Duodenal mucosa (tissue), 2 donors: ENCODE results near the gene C3orf20.

Source experiments
- H3K27ac ChIP-seq: one replicate; pipeline ENCODE4 v1.7.0; 2013; ENCODE audit warnings: low read depth, low read length
- H3K27me3 ChIP-seq, 2 donors: one replicate each; pipeline ENCODE4 v1.7.0; 2013; ENCODE audit warnings: low read length in 2 of 2, control low read depth in 1 of 2; ENCODE audit not compliant: insufficient read depth in 2 of 2, control insufficient read depth in 1 of 2
- H3K36me3 ChIP-seq, 2 donors: one replicate each; pipeline ENCODE4 v1.7.0; 2013; ENCODE audit warnings: low read length in 2 of 2, control low read depth in 1 of 2; ENCODE audit not compliant: insufficient read depth in 2 of 2, control insufficient read depth in 1 of 2
- H3K4me1 ChIP-seq, 2 donors: one replicate each; pipeline ENCODE4 v1.7.0; 2013; ENCODE audit warnings: low read length in 2 of 2, control low read depth in 1 of 2; ENCODE audit not compliant: insufficient read depth in 2 of 2, control insufficient read depth in 1 of 2
- H3K4me3 ChIP-seq, 2 donors: one replicate each; pipeline ENCODE4 v1.7.0; 2013; ENCODE audit warnings: low read length in 2 of 2, low read depth in 1 of 2
- H3K9ac ChIP-seq, 2 donors: one replicate each; pipeline ENCODE4 v1.7.0; 2013; ENCODE audit warnings: low read length in 2 of 2, low read depth in 1 of 2
- H3K9me3 ChIP-seq, 2 donors: one replicate each; pipeline ENCODE4 v1.7.0; 2013; ENCODE audit warnings: low read length in 2 of 2, control low read depth in 1 of 2; ENCODE audit not compliant: control insufficient read depth in 1 of 2

Gene C3orf20

DNA sequence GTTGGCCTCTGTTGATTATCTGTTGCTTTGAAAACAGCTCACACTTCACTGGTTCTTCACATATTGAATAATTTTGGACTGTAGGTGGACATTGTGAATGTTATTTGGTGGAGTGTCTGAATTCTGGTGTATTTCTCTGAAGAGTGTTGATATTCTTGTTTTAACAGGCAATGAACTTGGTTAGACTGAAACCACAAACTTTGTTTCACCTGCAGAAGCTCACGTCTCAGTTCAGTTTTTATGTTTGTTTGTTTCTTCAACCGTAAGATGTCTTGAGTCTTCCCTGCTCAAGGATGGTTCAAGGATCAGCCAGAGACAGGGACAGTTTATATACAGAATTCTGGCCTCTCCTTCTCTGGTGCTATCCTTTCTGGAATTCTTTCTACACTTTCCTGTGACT, 43.6 kb downstream of the C3orf20 start:
- H3K9ac ChIP-seq: no peak overlapping the region

DNA sequence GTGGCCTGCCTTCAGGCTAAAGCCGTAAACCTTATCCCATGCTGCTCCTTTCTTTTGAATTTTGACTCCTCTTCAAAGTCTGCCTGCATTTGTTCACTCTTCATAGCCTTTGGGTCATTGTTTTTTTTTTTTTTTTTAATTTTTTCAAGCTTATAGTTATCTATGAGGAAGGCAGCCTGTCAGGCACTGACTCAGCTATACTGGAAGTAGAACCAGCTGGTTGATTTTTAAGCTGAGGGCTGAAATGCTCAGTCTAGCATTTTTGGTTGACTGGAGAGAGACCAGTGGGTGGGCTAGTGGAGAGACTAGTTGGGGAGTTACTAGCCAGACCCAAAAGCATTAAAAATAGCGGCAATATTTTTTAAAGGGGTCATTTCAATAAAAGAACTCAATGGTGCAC, 44.1 kb downstream of the C3orf20 start:
- Histone ChIP-seq H3K4me3 (no peak overlapping the region), H3K9ac (no peak overlapping the region), H3K4me1 (no peaks in the 10 kb centered on the region), H3K36me3 (no peaks in the 10 kb centered on the region), H3K27me3 (no peaks in the 10 kb centered on the region), H3K27ac (no peak overlapping the region), H3K9me3 (no peaks in the 10 kb centered on the region)

More for the DNA sequence above, 43.6 kb downstream of the C3orf20 start:
- H3K4me3 ChIP-seq: no peak overlapping the region
- no peaks in the 10 kb centered on the region for H3K36me3 ChIP-seq
- no peaks in the 10 kb centered on the region for H3K9me3 ChIP-seq
- H3K4me1 ChIP-seq: no peaks in the 10 kb centered on the region
- no peak overlapping the region for H3K27ac ChIP-seq
- H3K27me3 ChIP-seq: no peaks in the 10 kb centered on the region

DNA sequence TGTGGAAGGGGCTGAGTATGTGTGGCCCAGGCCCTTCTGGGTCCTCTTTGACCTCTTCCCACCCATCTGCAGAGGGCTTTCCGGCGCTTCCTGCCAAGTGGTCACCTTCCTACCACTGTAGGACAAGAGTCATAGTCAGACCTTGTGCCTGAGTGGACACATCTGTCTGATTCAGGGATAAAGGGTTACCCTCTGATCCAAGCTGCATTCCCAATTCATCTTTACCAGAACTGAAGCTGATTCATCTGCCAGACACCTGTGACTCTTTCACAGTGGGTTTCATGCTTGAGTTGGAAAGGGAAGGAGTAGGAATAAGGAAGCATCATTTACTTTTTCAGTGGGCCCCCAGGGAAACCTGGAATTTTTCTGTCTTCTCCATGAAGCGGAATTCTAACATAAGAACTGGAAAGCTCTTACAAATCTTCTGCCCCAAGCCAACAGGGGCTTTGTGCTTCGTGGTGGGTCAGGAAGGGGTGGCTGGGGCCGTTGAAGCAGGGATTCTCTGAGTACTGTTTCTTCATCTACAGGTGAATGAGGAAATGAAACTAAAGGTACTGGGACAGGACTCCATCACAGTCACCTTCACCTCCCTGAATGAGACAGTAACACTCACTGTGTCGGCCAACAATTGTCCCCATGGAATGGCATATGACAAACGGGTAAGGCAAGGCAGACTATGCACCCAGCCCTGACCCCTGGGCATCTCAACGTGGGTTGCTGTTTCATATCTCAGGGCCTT, 46.4 kb downstream of the C3orf20 start:
- Histone ChIP-seq H3K27ac (no peak overlapping the region), H3K4me3 (no peak overlapping the region), H3K9ac (no peak overlapping the region), H3K36me3 (no peaks in the 10 kb centered on the region), H3K9me3 (no peaks in the 10 kb centered on the region), H3K27me3 (no peaks in the 10 kb centered on the region), H3K4me1 (no peaks in the 10 kb centered on the region)

DNA sequence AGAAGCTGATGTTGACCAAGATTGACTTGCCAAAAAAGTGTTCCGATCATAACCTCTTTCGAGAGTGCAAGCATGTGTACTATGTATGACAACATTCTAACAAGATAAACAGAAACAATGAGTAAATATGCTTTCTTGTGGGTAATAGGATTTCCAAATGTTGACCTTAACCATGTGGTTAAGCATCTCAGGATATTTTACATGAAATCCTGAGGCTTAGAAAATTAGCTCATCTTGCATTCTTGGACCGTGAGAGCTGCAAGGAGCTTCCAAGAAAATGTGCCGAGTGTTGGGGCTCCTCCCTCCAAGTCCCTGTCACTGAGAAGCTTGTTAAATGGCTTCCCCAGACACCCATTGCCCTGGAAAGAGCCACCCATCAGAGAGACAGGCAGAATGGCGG, 50.1 kb downstream of the C3orf20 start:
- Histone ChIP-seq H3K9ac (no peak overlapping the region), H3K4me1 (no peaks in the 10 kb centered on the region), H3K4me3 (no peak overlapping the region), H3K27ac (no peak overlapping the region), H3K9me3 (no peaks in the 10 kb centered on the region), H3K27me3 (no peaks in the 10 kb centered on the region), H3K36me3 (no peaks in the 10 kb centered on the region)

DNA sequence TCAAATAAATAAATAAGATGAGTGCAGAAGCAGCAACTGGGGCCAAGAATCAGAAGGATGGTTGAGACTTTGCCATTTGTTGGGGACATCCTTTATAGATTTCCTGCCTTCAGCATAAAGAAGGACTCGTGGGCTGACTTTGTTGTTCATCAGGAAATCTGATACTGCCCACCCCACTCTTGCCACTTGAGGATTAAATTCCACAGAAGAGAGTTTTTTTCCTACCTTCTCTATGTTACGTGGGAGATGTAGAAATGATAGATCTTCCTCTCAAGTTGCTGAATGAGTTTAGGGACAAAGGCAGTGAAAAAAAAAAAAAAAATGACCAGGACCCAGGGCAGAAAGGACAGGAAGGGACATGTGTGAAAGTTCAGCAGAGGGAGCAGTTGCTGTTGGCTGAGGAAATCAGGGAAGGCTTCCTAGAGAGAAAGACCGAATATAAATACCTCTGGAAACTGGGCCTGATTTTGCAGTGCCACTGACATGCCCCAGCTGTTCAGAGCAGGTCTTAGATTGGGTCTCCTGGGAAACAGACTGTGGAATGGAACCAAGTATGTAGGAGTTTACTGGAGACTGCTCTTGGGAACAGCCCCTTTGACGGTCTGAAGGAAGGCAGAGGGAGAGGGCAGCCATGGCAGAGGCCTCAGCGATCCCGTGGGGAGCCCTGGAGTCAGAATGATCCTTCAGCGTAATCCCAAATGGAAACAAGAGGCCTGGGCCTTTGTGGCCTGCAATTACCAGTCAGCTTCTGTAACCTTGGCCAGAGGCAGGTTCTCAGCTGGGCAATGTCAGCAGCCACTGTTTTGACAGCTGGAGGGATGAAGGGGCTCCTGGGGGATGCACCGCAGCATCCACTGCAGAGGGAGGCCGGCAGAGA, 50.9 kb downstream of the C3orf20 start:
- peak overlapping the region; percentile 6 for H3K27ac ChIP-seq
- no peaks in the 10 kb centered on the region for H3K27me3 ChIP-seq
- no peaks in the 10 kb centered on the region for H3K9me3 ChIP-seq
- no peaks in the 10 kb centered on the region for H3K4me1 ChIP-seq
- no peak overlapping the region for H3K4me3 ChIP-seq
- H3K36me3 ChIP-seq: no peaks in the 10 kb centered on the region
- no peak overlapping the region for H3K9ac ChIP-seq

DNA sequence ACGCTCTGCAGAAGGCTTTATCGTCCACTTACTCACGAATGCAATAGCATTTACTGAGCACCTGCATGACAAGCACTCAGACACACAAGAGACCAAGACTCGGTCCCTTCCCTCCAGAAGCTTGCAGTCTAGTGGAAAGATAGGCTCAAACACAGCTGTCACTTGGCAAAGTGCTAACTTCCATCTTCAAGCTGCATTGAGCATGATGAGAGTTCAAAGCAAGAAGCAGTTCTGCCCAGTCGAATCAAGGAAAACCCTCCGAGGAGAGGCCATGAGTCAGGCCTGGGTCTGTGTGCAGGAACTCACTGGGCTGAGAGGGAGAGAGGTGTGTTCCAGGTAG, 51.5 kb downstream of the C3orf20 start:
- no peak overlapping the region for H3K4me3 ChIP-seq
- H3K27me3 ChIP-seq: no peaks in the 10 kb centered on the region
- H3K27ac ChIP-seq: peak overlapping the region; percentile 6
- H3K36me3 ChIP-seq: no peaks in the 10 kb centered on the region
- no peaks in the 10 kb centered on the region for H3K4me1 ChIP-seq
- no peak overlapping the region for H3K9ac ChIP-seq
- no peaks in the 10 kb centered on the region for H3K9me3 ChIP-seq

DNA sequence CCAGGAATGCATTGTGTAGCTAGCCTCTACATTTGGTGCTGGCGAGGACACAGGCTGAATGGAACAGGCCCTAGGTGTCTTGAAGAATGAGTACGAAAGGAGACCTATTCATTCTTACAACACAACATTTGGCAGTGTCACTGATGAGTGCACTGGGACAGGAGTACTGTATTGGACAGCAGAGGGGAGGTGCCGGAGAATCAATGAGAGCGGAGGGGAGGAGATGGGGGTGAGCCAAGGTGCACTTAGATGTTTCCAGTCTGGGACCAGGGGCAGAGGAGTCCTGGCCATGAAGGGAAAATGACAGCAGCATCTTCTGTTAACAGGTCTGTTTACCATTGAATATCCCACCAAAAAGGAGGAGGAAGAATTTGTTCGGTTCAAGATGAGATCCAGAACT, 53.2 kb downstream of the C3orf20 start:
- Histone ChIP-seq H3K9me3 (no peaks in the 10 kb centered on the region), H3K9ac (no peak overlapping the region), H3K27me3 (no peaks in the 10 kb centered on the region), H3K36me3 (no peaks in the 10 kb centered on the region), H3K4me3 (no peak overlapping the region), H3K4me1 (no peaks in the 10 kb centered on the region), H3K27ac (no peak overlapping the region)

DNA sequence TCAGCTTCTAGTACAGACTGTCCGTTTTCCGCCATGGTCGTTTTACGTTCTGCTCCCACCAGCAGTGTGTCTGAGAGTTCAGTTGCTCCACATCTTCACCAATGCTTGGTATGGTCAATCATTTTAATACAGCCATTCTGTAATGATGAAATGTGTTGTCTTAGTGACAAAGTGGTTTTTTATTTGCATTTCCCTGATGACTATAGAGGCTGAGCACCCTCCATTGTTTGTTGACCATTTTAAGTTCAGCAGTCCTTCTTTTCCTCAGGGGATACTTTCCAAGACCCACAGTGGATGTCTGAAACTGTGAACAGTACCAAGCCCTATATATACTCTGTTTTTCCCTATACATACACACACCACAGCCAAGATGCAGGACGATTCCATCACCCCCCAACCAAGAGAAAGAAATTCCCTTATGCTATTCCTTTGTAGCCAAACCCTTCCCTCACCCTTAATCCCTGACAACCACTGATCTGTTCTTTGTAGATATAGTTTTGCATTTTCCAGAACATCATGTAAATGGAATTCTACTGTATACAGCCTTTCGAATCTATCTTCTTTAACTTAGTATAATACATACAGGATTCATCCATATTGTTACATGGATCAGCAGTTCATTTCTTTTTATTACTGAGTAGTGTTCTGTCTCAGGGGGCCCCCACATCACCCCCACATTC, 55.9 kb downstream of the C3orf20 start:
- no peaks in the 10 kb centered on the region for H3K27me3 ChIP-seq
- H3K9ac ChIP-seq: no peak overlapping the region
- no peaks in the 10 kb centered on the region for H3K9me3 ChIP-seq
- H3K4me1 ChIP-seq: no peaks in the 10 kb centered on the region
- no peak overlapping the region for H3K27ac ChIP-seq
- H3K4me3 ChIP-seq: no peak overlapping the region
- no peaks in the 10 kb centered on the region for H3K36me3 ChIP-seq

DNA sequence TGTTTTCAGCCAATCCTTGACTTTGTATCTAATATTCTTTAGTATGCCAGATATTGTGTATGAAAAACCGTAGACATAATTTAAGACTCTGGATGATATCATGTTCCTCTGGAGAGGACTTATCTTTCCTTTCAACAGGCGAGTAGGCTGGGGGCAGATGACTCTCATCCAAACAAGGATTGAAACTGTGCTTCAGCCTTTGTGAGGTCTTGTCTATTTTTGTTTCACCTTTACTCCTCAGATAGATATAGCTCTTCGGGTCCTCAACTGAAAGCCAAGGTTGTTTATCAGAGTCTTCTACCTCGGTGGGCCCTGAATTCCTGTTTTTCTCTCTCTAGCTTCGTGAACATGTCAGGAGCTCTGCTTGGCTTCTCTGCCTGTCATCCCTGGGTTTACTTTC, 66.0 kb downstream of the C3orf20 start:
- Histone ChIP-seq H3K9ac (no peak overlapping the region), H3K4me1 (no peaks in the 10 kb centered on the region), H3K27me3 (no peaks in the 10 kb centered on the region), H3K27ac (no peak overlapping the region), H3K9me3 (peaks cover 4 to 5% of the 10 kb centered on the region in 2 donors), H3K4me3 (no peak overlapping the region), H3K36me3 (no peaks in the 10 kb centered on the region)

DNA sequence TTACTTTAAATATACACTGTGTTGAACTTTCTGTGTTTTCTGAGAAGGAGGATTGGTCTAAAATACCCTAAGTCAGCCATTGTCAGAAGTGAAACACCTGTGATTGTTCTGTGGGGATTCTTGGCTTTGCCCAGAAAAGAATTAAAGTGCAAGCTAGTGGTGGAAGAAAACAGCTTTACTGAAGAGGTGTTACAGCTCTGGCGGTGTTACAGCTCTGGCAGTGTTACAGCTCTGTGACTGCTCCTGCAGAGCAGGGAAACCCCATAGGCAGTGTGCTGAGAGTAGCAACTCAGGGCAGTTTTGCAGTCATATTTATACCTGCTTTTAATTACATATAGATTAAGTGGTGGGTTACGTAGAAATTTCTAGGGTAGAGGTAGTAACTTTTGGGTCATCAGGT, 66.6 kb downstream of the C3orf20 start:
- Histone ChIP-seq H3K9ac (no peak overlapping the region), H3K4me3 (no peak overlapping the region), H3K27me3 (no peaks in the 10 kb centered on the region), H3K27ac (no peak overlapping the region), H3K9me3 (peaks cover 4 to 5% of the 10 kb centered on the region in 2 donors), H3K4me1 (no peaks in the 10 kb centered on the region), H3K36me3 (no peaks in the 10 kb centered on the region)
